Urinary bladder (tissue), 4 donors: Measurements from ENCODE around the gene TRAPPC2. TPM values are rescaled to one million over a fixed set of nuclear protein-coding genes. Genes with fewer than 3 reads are reported as not detected.
"Not testable (repeated sequence)": the region's sequence is repeated elsewhere in the genome, so short reads cannot be mapped to it uniquely, and the experiment has no call there.

ENCODE experiments used
- DNase-seq: peaks from one replicate; pipeline ENCODE4 v3.0.0-alpha.2; 2015; ENCODE audit errors: extremely low spot score
- H3K27ac ChIP-seq: one replicate; pipeline ENCODE4 v1.5.1; 2013; ENCODE audit warnings: low read depth, mild to moderate bottlenecking, moderate library complexity
- H3K36me3 ChIP-seq: one replicate; pipeline ENCODE4 v1.6.1; 2013; ENCODE audit warnings: mild to moderate bottlenecking, moderate library complexity; ENCODE audit not compliant: insufficient read depth
- H3K4me1 ChIP-seq: one replicate; pipeline ENCODE4 v1.6.1; 2013; ENCODE audit warnings: mild to moderate bottlenecking, moderate library complexity; ENCODE audit not compliant: insufficient read depth
- H3K4me3 ChIP-seq: one replicate; pipeline ENCODE4 v1.5.1; 2013; ENCODE audit warnings: low read depth, low read length
- WGBS: extraction: QIAGEN DNeasy Blood & Tissue Kit; methylation state at CpG from one replicate; pipeline ENCODE4 v1.1.7; 2013; 5-methylcytosine and 5-hydroxymethylcytosine counted together
- polyA plus RNA-seq: library from polyadenylated mRNA; stranded (reverse); fragments of 200-250 nt; gene quantifications from one replicate; pipeline ENCODE4 v1.2.3, GENCODE V29; 2013
- total RNA-seq: library from RNA; depleted of rRNA; stranded (reverse); fragments of >200 nt; gene quantifications from one replicate; pipeline ENCODE4 v1.2.3, GENCODE V29; 2014
- donor health status: healthy with polysubstance abuse.
- donor health status: healthy.

The TRAPPC2 gene
- total and polyA plus RNA-seq, 2 donors: 7.7 to 45.0 TPM

- H3K36me3 ChIP-seq, H3K27ac ChIP-seq, H3K4me1 ChIP-seq, H3K4me3 ChIP-seq, DNase-seq: not testable (repeated sequence)
- 100% methylated on average over 1 of the region's 1 CpG for WGBS
Measured at GRCh38 chrX:13730523-13730922, 3.9 kb downstream of the TRAPPC2 start.

- not testable (repeated sequence) for DNase-seq, H3K4me1 ChIP-seq, H3K27ac ChIP-seq, H3K4me3 ChIP-seq, H3K36me3 ChIP-seq
- 92% methylated on average over 2 of the region's 2 CpGs for WGBS
Measured at GRCh38 chrX:13726583-13726982, 7.8 kb downstream of the TRAPPC2 start.

- not testable (repeated sequence) for H3K4me3 ChIP-seq, H3K27ac ChIP-seq, H3K4me1 ChIP-seq, H3K36me3 ChIP-seq, DNase-seq
- WGBS: 81% methylated on average over 9 of the region's 9 CpGs
Measured at GRCh38 chrX:13724878-13725277, 9.5 kb downstream of the TRAPPC2 start.

GRCh38 chrX:13721819-13722519, 12.5 kb downstream of the TRAPPC2 start:
- H3K27ac ChIP-seq: peak overlapping the region; percentile 67
- H3K36me3 ChIP-seq: no peaks in the 10 kb centered on the region
- DNase-seq: no peak
- H3K4me3 ChIP-seq: no peak overlapping the region
- 14% methylated on average over 7 of the region's 7 CpGs for WGBS
- no peaks in the 10 kb centered on the region for H3K4me1 ChIP-seq

- no peaks in the 10 kb centered on the region for H3K36me3 ChIP-seq
- peak overlapping the region; percentile 56 for H3K27ac ChIP-seq
- no peak overlapping the region for H3K4me3 ChIP-seq
- no peaks in the 10 kb centered on the region for H3K4me1 ChIP-seq
- 36% methylated on average over 4 of the region's 4 CpGs for WGBS
- no peak for DNase-seq
Measured at GRCh38 chrX:13721371-13721770, 13.0 kb downstream of the TRAPPC2 start.

- no peak for DNase-seq
- Histone ChIP-seq H3K4me1 (no peaks in the 10 kb centered on the region), H3K36me3 (no peaks in the 10 kb centered on the region), H3K4me3 (no peak overlapping the region), H3K27ac (no peak overlapping the region)
- 81% methylated on average over 3 of the region's 3 CpGs for WGBS
Measured at GRCh38 chrX:13719192-13719856, 15.1 kb downstream of the TRAPPC2 start.

GRCh38 chrX:13717700-13718472, 16.5 kb downstream of the TRAPPC2 start:
- WGBS: 37% methylated on average over 7 of the region's 7 CpGs
- no peak overlapping the region for H3K4me3 ChIP-seq
- no peak overlapping the region for H3K27ac ChIP-seq
- H3K36me3 ChIP-seq: no peaks in the 10 kb centered on the region
- no peaks in the 10 kb centered on the region for H3K4me1 ChIP-seq
- no peak for DNase-seq

GRCh38 chrX:13716905-13717304, 17.5 kb downstream of the TRAPPC2 start:
- 90% methylated on average over 6 of the region's 6 CpGs for WGBS
- Histone ChIP-seq H3K27ac (no peak overlapping the region), H3K4me1 (no peaks in the 10 kb centered on the region), H3K4me3 (no peak overlapping the region), H3K36me3 (no peaks in the 10 kb centered on the region)
- DNase-seq: no peak

GRCh38 chrX:13716455-13716854, 18.0 kb downstream of the TRAPPC2 start:
- 89% methylated on average over 9 of the region's 9 CpGs for WGBS
- H3K36me3 ChIP-seq: peaks cover 4% of the 10 kb centered on the region
- no peak overlapping the region for H3K4me3 ChIP-seq

GRCh38 chrX:13711141-13711540, 23.3 kb downstream of the TRAPPC2 start:
- Histone ChIP-seq H3K36me3 (peaks cover 4% of the 10 kb centered on the region), H3K4me3 (no peak overlapping the region), H3K27ac (no peak overlapping the region), H3K4me1 (no peaks in the 10 kb centered on the region)
- WGBS: 59% methylated on average over 4 of the region's 4 CpGs
- no peak for DNase-seq

More at GRCh38 chrX:13716455-13716854, 18.0 kb downstream of the TRAPPC2 start:
- Histone ChIP-seq H3K27ac (no peak overlapping the region), H3K4me1 (no peaks in the 10 kb centered on the region)
- no peak for DNase-seq

GRCh38 chrX:13703589-13703988, 30.8 kb downstream of the TRAPPC2 start:
- no peak for DNase-seq
- Histone ChIP-seq H3K4me3 (no peak overlapping the region), H3K4me1 (no peaks in the 10 kb centered on the region), H3K36me3 (no peaks in the 10 kb centered on the region), H3K27ac (no peak overlapping the region)
- WGBS: 50% methylated on average over 3 of the region's 3 CpGs

- 83% methylated on average over 3 of the region's 3 CpGs for WGBS
- H3K27ac ChIP-seq: no peak overlapping the region
- H3K4me3 ChIP-seq: no peak overlapping the region
- no peaks in the 10 kb centered on the region for H3K4me1 ChIP-seq
- H3K36me3 ChIP-seq: no peaks in the 10 kb centered on the region
- no peak for DNase-seq
Measured at GRCh38 chrX:13703135-13703534, 31.3 kb downstream of the TRAPPC2 start.

GRCh38 chrX:13702111-13702789, 32.2 kb downstream of the TRAPPC2 start:
- DNase-seq: no peak
- Histone ChIP-seq H3K36me3 (no peaks in the 10 kb centered on the region), H3K4me3 (no peak overlapping the region), H3K4me1 (no peaks in the 10 kb centered on the region), H3K27ac (no peak overlapping the region)
- 84% methylated on average over 5 of the region's 5 CpGs for WGBS
